NT2/D1 (cell line): ENCODE data around the gene PHC1.
"Not testable (repeated sequence)": the region's sequence is repeated elsewhere in the genome, so short reads cannot be mapped to it uniquely, and the experiment has no call there.

ENCODE experiments used
- DNase-seq: peaks from one replicate; pipeline ENCODE4 v3.0.0-alpha.2; 2011; ENCODE audit warnings: low read depth, low spot score
- H3K27me3 ChIP-seq: 2 replicates; pipeline ENCODE4 v1.6.0; 2011; ENCODE audit warnings: mild to moderate bottlenecking; ENCODE audit not compliant: insufficient read length, insufficient read depth
- H3K36me3 ChIP-seq: 2 replicates; pipeline ENCODE4 v1.6.1; 2011; ENCODE audit warnings: mild to moderate bottlenecking, low read length, mixed read lengths; ENCODE audit not compliant: insufficient read depth, insufficient read length
- H3K4me1 ChIP-seq: 2 replicates; pipeline ENCODE4 v1.5.1; 2011; ENCODE audit not compliant: insufficient read depth, insufficient read length
- H3K4me3 ChIP-seq: 2 replicates; pipeline ENCODE4 v1.5.1; 2011; ENCODE audit warnings: low read depth; ENCODE audit not compliant: insufficient read length
- H3K9ac ChIP-seq: 2 replicates; pipeline ENCODE4 v1.6.0; 2011; ENCODE audit warnings: low read depth; ENCODE audit not compliant: insufficient read length
- H3K9me3 ChIP-seq: 2 replicates; pipeline ENCODE4 v1.5.1; 2011; ENCODE audit warnings: mild to moderate bottlenecking, low read length; ENCODE audit not compliant: insufficient read depth
- SUZ12 ChIP-seq: IDR thresholded peaks from 2 replicates; pipeline ENCODE4 v1.6.1; 2011; ENCODE audit not compliant: insufficient read length, insufficient read depth; ENCODE audit errors: extremely low read depth
- YY1 ChIP-seq: IDR thresholded peaks from 2 replicates; pipeline ENCODE4 v1.6.1; 2011; ENCODE audit not compliant: insufficient read length, insufficient read depth
- ZNF274 ChIP-seq: IDR thresholded peaks from 2 replicates; pipeline ENCODE4 v1.6.1; 2011; ENCODE audit warnings: mild to moderate bottlenecking, low read depth, low read length

PHC1 gene

DNA sequence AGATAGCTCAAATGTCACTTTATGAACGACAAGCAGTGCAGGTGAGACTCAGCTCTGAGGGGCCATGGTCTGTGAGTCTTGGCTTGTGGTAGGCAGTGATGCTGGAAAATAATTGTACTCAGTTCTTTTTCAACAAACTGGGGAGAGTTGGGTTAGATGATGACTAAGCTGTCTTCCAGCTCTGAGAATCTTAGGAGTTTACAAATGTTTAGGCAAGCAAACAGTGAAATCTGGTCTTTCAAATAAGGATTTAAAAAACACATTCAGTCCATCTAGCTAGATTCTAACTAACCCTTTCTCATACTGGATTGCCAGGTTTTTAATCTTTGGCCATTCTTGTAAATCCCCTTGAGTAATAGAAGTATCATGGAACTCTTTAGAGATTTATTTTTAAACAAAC is 3.4 kb downstream of the PHC1 start:
- H3K9me3 ChIP-seq: no peaks in the 10 kb centered on the region
- peaks cover 51% of the 10 kb centered on the region for H3K36me3 ChIP-seq
- no peak overlapping the region for H3K9ac ChIP-seq
- H3K27me3 ChIP-seq: no peaks in the 10 kb centered on the region
- no peak for DNase-seq
- H3K4me1 ChIP-seq: peaks cover 8% of the 10 kb centered on the region
- no peak overlapping the region for H3K4me3 ChIP-seq
- TF ChIP-seq YY1 (no peak), ZNF274 (no peak), SUZ12 (no peak)

DNA sequence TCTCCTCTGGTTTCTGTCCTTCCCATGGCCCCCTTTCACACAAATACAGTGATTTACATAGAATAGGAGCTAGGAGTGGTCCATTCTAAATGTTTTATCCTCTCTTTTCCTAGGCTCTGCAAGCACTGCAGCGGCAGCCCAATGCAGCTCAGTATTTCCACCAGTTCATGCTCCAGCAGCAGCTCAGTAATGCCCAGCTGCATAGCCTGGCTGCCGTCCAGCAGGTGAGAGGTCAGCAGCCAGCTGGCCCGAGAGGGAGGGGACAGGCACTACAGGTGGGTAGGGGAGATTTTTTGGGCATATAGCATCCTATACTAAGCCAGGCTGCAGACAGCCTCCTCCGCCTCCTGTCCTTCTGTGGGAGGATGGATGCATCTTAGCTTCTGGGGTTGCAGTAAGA is 5.3 kb downstream of the PHC1 start:
- DNase-seq, H3K27me3 ChIP-seq, H3K9me3 ChIP-seq, H3K9ac ChIP-seq, H3K4me3 ChIP-seq, H3K4me1 ChIP-seq: not testable (repeated sequence)
- H3K36me3 ChIP-seq: peaks cover 66% of the 10 kb centered on the region

DNA sequence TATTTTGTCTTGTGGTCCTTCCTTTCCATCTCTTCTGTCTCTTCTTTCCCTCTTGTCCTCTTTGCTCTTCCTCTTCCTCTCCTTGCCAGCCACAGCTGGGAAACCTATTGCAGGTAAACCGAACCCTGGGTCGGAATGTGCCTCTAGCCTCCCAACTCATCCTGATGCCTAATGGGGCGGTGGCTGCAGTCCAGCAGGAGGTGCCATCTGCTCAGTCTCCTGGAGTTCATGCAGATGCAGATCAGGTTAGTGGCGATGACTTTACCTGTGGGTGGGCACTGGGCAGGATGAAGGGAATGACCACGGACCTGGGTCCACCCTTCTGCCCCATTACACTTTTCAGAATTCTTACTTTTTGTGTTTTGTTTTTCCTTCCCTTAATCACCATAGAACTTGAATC is 8.2 kb downstream of the PHC1 start:
- H3K9me3 ChIP-seq: no peaks in the 10 kb centered on the region
- no peak overlapping the region for H3K9ac ChIP-seq
- H3K4me1 ChIP-seq: peaks cover 4% of the 10 kb centered on the region
- peaks cover 89% of the 10 kb centered on the region for H3K36me3 ChIP-seq
- TF ChIP-seq YY1 (no peak), ZNF274 (no peak), SUZ12 (no peak)
- no peaks in the 10 kb centered on the region for H3K27me3 ChIP-seq
- DNase-seq: no peak
- no peak overlapping the region for H3K4me3 ChIP-seq

DNA sequence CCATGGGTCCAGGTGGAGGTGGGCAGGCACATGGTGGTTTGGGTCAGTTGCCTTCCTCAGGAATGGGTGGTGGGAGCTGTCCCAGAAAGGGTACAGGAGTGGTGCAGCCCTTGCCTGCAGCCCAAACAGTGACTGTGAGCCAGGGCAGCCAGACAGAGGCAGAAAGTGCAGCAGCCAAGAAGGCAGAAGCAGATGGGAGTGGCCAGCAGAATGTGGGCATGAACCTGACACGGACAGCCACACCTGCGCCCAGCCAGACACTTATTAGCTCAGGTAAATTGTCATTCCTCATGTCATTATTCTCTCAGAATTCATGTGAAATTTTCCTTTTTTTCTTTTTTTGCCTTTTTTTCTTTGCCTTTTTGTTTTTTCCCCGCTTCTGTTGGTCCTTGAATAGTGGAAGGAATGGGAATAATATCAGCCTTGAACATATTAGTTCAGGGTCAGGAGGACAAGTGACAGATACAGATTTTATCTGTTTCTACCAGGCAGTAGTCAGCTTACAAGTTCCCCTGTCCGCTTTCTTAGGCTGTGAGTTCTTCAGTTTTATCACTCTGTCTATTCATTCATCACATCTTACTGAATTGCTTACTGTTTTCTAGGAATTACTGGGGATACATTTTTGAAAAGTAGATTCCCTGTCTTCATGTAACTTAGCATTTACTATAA is 16.5 kb downstream of the PHC1 start:
- not testable (repeated sequence) for DNase-seq, H3K4me1 ChIP-seq, H3K4me3 ChIP-seq, H3K27me3 ChIP-seq, H3K9ac ChIP-seq, H3K9me3 ChIP-seq
- peaks cover 86% of the 10 kb centered on the region for H3K36me3 ChIP-seq

DNA sequence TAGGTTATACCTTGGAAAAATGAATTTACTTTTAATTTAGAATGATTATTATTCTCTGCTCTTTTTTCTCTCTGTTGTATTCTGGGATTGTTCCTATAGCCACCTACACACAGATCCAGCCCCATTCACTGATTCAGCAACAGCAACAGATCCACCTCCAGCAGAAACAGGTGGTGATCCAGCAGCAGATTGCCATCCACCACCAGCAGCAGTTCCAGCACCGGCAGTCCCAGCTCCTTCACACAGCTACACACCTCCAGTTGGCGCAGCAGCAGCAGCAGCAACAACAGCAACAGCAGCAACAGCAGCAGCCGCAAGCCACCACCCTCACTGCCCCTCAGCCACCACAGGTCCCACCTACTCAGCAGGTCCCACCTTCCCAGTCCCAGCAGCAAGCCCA is 18.2 kb downstream of the PHC1 start:
- H3K4me1 ChIP-seq, DNase-seq, H3K9me3 ChIP-seq, H3K4me3 ChIP-seq, H3K9ac ChIP-seq, H3K27me3 ChIP-seq: not testable (repeated sequence)
- peaks cover 90% of the 10 kb centered on the region for H3K36me3 ChIP-seq

DNA sequence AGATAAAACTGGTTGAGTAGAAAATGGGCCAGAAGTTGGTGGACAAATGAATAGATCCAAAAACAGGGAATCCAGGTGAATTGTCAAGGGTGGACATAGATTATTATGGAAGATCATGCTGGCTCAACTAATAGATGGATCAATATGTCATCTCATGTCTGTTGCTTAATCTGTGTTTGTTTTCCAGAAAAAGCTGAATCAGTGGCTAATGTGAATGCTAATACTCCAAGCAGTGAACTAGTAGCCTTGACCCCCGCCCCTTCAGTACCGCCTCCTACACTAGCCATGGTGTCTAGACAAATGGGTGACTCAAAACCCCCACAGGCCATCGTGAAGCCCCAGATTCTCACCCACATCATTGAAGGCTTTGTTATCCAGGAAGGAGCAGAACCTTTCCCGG is 19.8 kb downstream of the PHC1 start:
- not testable (repeated sequence) for H3K9me3 ChIP-seq, H3K27me3 ChIP-seq, H3K4me3 ChIP-seq, H3K4me1 ChIP-seq, H3K9ac ChIP-seq, DNase-seq
- H3K36me3 ChIP-seq: peaks cover 92% of the 10 kb centered on the region

DNA sequence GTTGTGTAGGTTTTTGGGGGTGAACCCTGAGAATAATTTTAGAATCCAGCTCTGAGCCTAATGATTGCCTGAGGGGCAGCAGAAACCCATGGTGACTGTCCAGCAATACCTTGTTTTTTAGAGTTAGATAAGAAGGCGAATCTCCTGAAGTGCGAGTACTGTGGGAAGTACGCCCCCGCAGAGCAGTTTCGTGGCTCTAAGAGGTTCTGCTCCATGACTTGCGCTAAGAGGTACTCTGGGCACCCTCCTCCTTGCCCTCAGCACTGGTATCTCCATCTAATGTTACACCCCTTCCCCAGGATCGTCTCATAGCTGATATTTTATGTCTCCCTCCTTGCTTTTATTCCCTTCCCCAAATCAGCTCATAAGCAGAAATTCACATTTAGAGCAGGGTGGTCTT is 22.4 kb downstream of the PHC1 start:
- H3K27me3 ChIP-seq: no peaks in the 10 kb centered on the region
- H3K4me3 ChIP-seq: no peak overlapping the region
- H3K9ac ChIP-seq: no peak overlapping the region
- H3K9me3 ChIP-seq: no peaks in the 10 kb centered on the region
- H3K36me3 ChIP-seq: peaks cover 76% of the 10 kb centered on the region
- no peak for DNase-seq
- no peaks in the 10 kb centered on the region for H3K4me1 ChIP-seq
- no peak for TF ChIP-seq ZNF274
- no peak for TF ChIP-seq SUZ12
- no peak for TF ChIP-seq YY1

DNA sequence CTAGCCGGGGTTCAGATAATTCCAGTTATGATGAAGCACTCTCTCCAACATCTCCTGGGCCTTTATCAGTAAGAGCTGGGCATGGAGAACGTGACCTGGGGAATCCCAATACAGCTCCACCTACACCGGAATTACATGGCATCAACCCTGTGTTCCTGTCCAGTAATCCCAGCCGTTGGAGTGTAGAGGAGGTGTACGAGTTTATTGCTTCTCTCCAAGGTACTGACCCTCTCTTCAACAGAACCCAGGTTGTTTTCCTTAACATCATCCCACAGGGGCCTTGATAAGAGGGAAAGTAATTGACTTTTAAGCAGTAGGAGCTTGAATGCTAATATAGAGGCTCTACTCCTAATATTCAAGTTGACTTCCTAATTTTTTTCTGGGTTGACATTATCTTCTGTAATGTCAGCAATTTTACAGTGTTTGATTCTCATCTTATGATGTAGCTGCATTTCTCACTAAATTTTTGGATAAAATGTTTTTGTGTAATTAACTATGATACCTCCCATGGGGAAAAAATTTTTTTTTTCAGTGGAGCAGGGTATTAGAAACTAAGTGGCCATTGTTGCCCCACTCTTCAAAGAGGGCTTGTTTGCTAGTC is 23.6 kb downstream of the PHC1 start:
- not testable (repeated sequence) for H3K9me3 ChIP-seq, H3K4me1 ChIP-seq, H3K27me3 ChIP-seq, H3K4me3 ChIP-seq, DNase-seq, H3K9ac ChIP-seq
- peaks cover 80% of the 10 kb centered on the region for H3K36me3 ChIP-seq
